HFFc6 (cell line): ENCODE results near the gene LRRFIP2. TPM values are rescaled to one million over a fixed set of nuclear protein-coding genes. Genes with fewer than 3 reads are reported as not detected.
A peak's percentile ranks its signal among the peaks of the same experiment; 100 is the strongest.
"Not testable (repeated sequence)": the region's sequence is repeated elsewhere in the genome, so short reads cannot be mapped to it uniquely, and the experiment has no call there.

Experiments
- DNase-seq: peaks from one replicate; pipeline ENCODE4 v3.0.0-alpha.2; 2018
- H3K27ac Mint-ChIP-seq: 2 replicates; pipeline ENCODE4 v1.8.0; 2020; ENCODE audit warnings: mild to moderate bottlenecking, mixed read lengths
- H3K27me3 Mint-ChIP-seq: 2 replicates; pipeline ENCODE4 v1.8.0; 2021; ENCODE audit warnings: mild to moderate bottlenecking, moderate library complexity, mixed read lengths; ENCODE audit not compliant: insufficient read depth
- H3K36me3 Mint-ChIP-seq: 2 replicates; pipeline ENCODE4 v1.8.0; 2021; ENCODE audit warnings: low read depth, mixed read lengths
- H3K4me1 Mint-ChIP-seq: 2 replicates; pipeline ENCODE4 v1.8.0; 2020; ENCODE audit warnings: low read depth, mixed read lengths
- H3K4me3 Mint-ChIP-seq: 2 replicates; pipeline ENCODE4 v1.8.0; 2020; ENCODE audit warnings: mild to moderate bottlenecking, moderate library complexity, mixed read lengths
- H3K9me3 Mint-ChIP-seq: 2 replicates; pipeline ENCODE4 v1.8.0; 2020; ENCODE audit warnings: mild to moderate bottlenecking, mixed read lengths
- CTCF ChIP-seq: fragments of 200-600 bp; sonication (generic); IDR thresholded peaks from 2 replicates; pipeline ENCODE4 v1.5.0; 2021; ENCODE audit warnings: antibody characterized with exemption, mild to moderate bottlenecking
- total RNA-seq, 6 experiments: library from RNA; stranded (reverse); fragmentation: NEBNext Ultra II Directional; extraction: Animal tissue kit (Norgen Biotek cat#: 25700); gene quantifications; 2 replicates in 1 of 6; 3 replicates in 5 of 6; pipeline ENCODE4 v1.2.3, GENCODE V29; 2021

Gene LRRFIP2
- total RNA-seq, 6 experiments from 2014 or later, result 124 to 151 (median 134) TPM

GRCh38 chr3:37052860-37053259 is 121.5 kb downstream of the LRRFIP2 start:
- peaks cover 54% of the 10 kb centered on the region for H3K36me3 Mint-ChIP-seq
- 0 out of 2 replicates have a peak overlapping the region, but pooled peaks have one; percentile 44 for H3K27ac Mint-ChIP-seq
- H3K4me1 Mint-ChIP-seq, result peaks cover 49% of the 10 kb centered on the region
- peaks cover 13% of the 10 kb centered on the region for H3K27me3 Mint-ChIP-seq
- TF ChIP-seq CTCF, result no peak
- H3K4me3 Mint-ChIP-seq, result no peak overlapping the region
- no peaks in the 10 kb centered on the region for H3K9me3 Mint-ChIP-seq
- no peak for DNase-seq

DNA sequence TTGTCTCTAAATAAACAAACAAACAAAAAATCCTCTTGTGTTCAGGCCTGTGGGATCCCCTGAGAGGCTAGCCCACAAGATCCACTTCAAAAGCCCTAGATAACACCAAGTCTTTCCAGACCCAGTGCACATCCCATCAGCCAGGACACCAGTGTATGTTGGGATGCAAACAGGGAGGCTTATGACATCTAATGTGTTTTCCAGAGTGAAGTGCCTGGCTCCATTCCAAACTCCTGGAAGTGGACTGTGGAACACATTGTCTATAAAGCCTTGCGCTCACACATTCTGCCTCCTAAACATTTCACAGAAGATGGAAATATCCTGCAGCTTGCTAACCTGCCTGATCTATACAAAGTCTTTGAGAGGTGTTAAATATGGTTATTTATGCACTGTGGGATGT is 124.1 kb downstream of the LRRFIP2 start:
- DNase-seq, result no peak
- Mint-ChIP-seq H3K9me3 (no peaks in the 10 kb centered on the region), H3K27me3 (peaks cover 10% of the 10 kb centered on the region), H3K27ac (no peak overlapping the region; the same call in none of the 2 replicates), H3K4me3 (no peak overlapping the region), H3K36me3 (peaks cover 51% of the 10 kb centered on the region), H3K4me1 (peaks cover 28% of the 10 kb centered on the region)
- TF ChIP-seq CTCF, result no peak

GRCh38 chr3:37042712-37043111 is 131.7 kb downstream of the LRRFIP2 start:
- not testable (repeated sequence) for H3K4me3 Mint-ChIP-seq

GRCh38 chr3:37041546-37042195 is 132.7 kb downstream of the LRRFIP2 start:
- no peak for TF ChIP-seq CTCF
- Mint-ChIP-seq H3K9me3 (peaks cover 3% of the 10 kb centered on the region; the same call in 1 of the 2 replicates), H3K4me3 (no peak overlapping the region), H3K4me1 (peaks cover 21% of the 10 kb centered on the region), H3K27ac (no peak overlapping the region), H3K27me3 (peaks cover 1% of the 10 kb centered on the region), H3K36me3 (peaks cover 50% of the 10 kb centered on the region)
- DNase-seq, result no peak

More at GRCh38 chr3:37042712-37043111, 131.7 kb downstream of the LRRFIP2 start:
- not testable (repeated sequence) for H3K9me3 Mint-ChIP-seq, DNase-seq, H3K27me3 Mint-ChIP-seq, H3K27ac Mint-ChIP-seq
- Mint-ChIP-seq H3K4me1 (peaks cover 21% of the 10 kb centered on the region), H3K36me3 (peaks cover 50% of the 10 kb centered on the region)

- H3K9me3 Mint-ChIP-seq, result peaks cover 12% of the 10 kb centered on the region
- DNase-seq, result peak; percentile 27
- no peak for TF ChIP-seq CTCF
- no peak overlapping the region for H3K4me3 Mint-ChIP-seq
- no peaks in the 10 kb centered on the region; the same call in none of the 2 replicates for H3K27me3 Mint-ChIP-seq
- peaks cover 21% of the 10 kb centered on the region for H3K4me1 Mint-ChIP-seq
- H3K36me3 Mint-ChIP-seq, result peaks cover 59% of the 10 kb centered on the region
- H3K27ac Mint-ChIP-seq, result peak overlapping the region; percentile 58
Observed at GRCh38 chr3:37040231-37040630, 134.2 kb downstream of the LRRFIP2 start.

- Mint-ChIP-seq H3K27ac (peak overlapping the region; percentile 12; the same call in 1 of the 2 replicates), H3K9me3 (peaks cover 12% of the 10 kb centered on the region), H3K36me3 (peaks cover 58% of the 10 kb centered on the region), H3K4me3 (no peak overlapping the region; the same call in 1 of the 2 replicates), H3K27me3 (no peaks in the 10 kb centered on the region; the same call in none of the 2 replicates), H3K4me1 (peaks cover 21% of the 10 kb centered on the region)
- no peak for TF ChIP-seq CTCF
- no peak for DNase-seq
Observed at GRCh38 chr3:37039161-37039846, 135.1 kb downstream of the LRRFIP2 start.
